Measurements from ENCODE around the gene DNM1. TPM values are rescaled to one million over a fixed set of nuclear protein-coding genes. Genes with fewer than 3 reads are reported as not detected.

The DNM1 gene
- polyA plus RNA-seq, 1 of the 3 experiments (the other 2 are of a cell fraction), result 35.7 TPM

- Histone ChIP-seq H4K20me1 (ENCODE audit: insufficient read depth) (0 out of 2 replicates have a peak, but pooled peaks cover 5% of the 10 kb centered on the region), H3K9ac (no peak overlapping the region), H3K4me3 (ENCODE audit: low read depth in 2 of 2, low read length in 1 of 2) (no peak overlapping the region), H3K4me1 (ENCODE audit: control insufficient read depth in 1 of 2, insufficient read depth in 2 of 2, low read depth in 1 of 2, low read length in 1 of 2) (no peaks in the 10 kb centered on the region), H3K27me3 (ENCODE audit: insufficient read depth) (no peaks in the 10 kb centered on the region), H3K36me3 (replicated peaks in 1 of 2; ENCODE audit: control insufficient read depth in 1 of 2, insufficient read depth in 2 of 2, low read length in 1 of 2) (peaks cover 34 to 63% of the 10 kb centered on the region in 2 experiments), H2AFZ (ENCODE audit: low read depth) (no peak overlapping the region), H3K9me2 (no peaks in the 10 kb centered on the region), H3K27ac (ENCODE audit: low read depth in 2 of 2, low read length in 1 of 2) (no peak overlapping the region), H3F3A (replicated peaks; ENCODE audit: insufficient read depth) (peaks cover 3% of the 10 kb centered on the region), H3K4me2 (no peak overlapping the region), H3K79me2 (ENCODE audit: insufficient read depth) (peaks cover 4% of the 10 kb centered on the region), H3K9me3 (no peaks in the 10 kb centered on the region)
- TF ChIP-seq SIN3A (IDR thresholded peaks at IDR 0.05; ENCODE audit: borderline replicate concordance, low read depth, low read length) (no peak), POLR2AphosphoS5 (IDR thresholded peaks at IDR 0.05; ENCODE audit: low read depth, low read length) (no peak)
- CTCF ChIA-PET, result interaction anchor here (1.3 kb wide), 1 partner anchor 74 kb away, joined by 4 read pairs; no protein-coding TSS in a partner anchor
- POLR2A ChIA-PET, result no interaction called here
- 96% methylated on average over 13 of the region's 15 CpGs for whole genome bisulfite sequencing (ENCODE audit: low lambda C conversion rate)
- no peak for DNase-seq
Observed at GRCh38 chr9:128266868-128267590, 63.9 kb downstream of the DNM1 start.

GRCh38 chr9:128271112-128271511 lies 67.9 kb downstream of the DNM1 start:
- no peak for TF ChIP-seq RFX5 (IDR thresholded peaks at IDR 0.05; ENCODE audit: low read length)
- no peak for TF ChIP-seq SMC3 (IDR thresholded peaks at IDR 0.05; ENCODE audit: low read depth, low read length)
- no peak for TF ChIP-seq RAD21 (IDR thresholded peaks at IDR 0.05; ENCODE audit: low read length)
- TF ChIP-seq EP300 (IDR thresholded peaks at IDR 0.05; ENCODE audit: borderline replicate concordance in 1 of 2, low read depth in 1 of 2, low read length in 1 of 2), result no peak
- TF ChIP-seq SIN3A (IDR thresholded peaks at IDR 0.05; ENCODE audit: borderline replicate concordance, low read depth, low read length), result no peak
- no peak for TF ChIP-seq USF2 (IDR thresholded peaks at IDR 0.05; ENCODE audit: borderline replicate concordance, low read depth, low read length)
- no peak for TF ChIP-seq REST (IDR thresholded peaks at IDR 0.05; ENCODE audit: low read depth, low read length)
- TF ChIP-seq FOSL2 (IDR thresholded peaks at IDR 0.05; ENCODE audit: borderline replicate concordance, low read depth), result no peak
- no peak for TF ChIP-seq FOXM1 (IDR thresholded peaks at IDR 0.05; ENCODE audit: low read depth)
- no peak for TF ChIP-seq YY1 (IDR thresholded peaks at IDR 0.05; ENCODE audit: low read depth)
- Histone ChIP-seq H3K27ac (ENCODE audit: low read depth in 2 of 2, low read length in 1 of 2) (no peak overlapping the region), H3K27me3 (ENCODE audit: insufficient read depth) (no peaks in the 10 kb centered on the region), H3K9me2 (no peaks in the 10 kb centered on the region), H2AFZ (ENCODE audit: low read depth) (no peak overlapping the region), H3K4me3 (ENCODE audit: low read depth in 2 of 2, low read length in 1 of 2) (no peak overlapping the region), H4K20me1 (ENCODE audit: insufficient read depth) (peaks cover 19% of the 10 kb centered on the region; the same call in 1 of the 2 replicates), H3K79me2 (ENCODE audit: insufficient read depth) (peaks cover 42% of the 10 kb centered on the region), H3F3A (replicated peaks; ENCODE audit: insufficient read depth) (peaks cover 3% of the 10 kb centered on the region), H3K36me3 (replicated peaks in 1 of 2; ENCODE audit: control insufficient read depth in 1 of 2, insufficient read depth in 2 of 2, low read length in 1 of 2) (peaks cover 45 to 56% of the 10 kb centered on the region in 2 experiments), H3K9ac (no peak overlapping the region), H3K4me2 (no peak overlapping the region), H3K4me1 (ENCODE audit: control insufficient read depth in 1 of 2, insufficient read depth in 2 of 2, low read depth in 1 of 2, low read length in 1 of 2) (peaks cover 0 to 10% of the 10 kb centered on the region in 2 experiments; a peak in 1 of 4 replicates), H3K9me3 (no peaks in the 10 kb centered on the region)
- ChIA-PET POLR2A (no interaction called here), CTCF (no interaction called here)
- 100% methylated on average over 1 of the region's 3 CpGs for WGBS (ENCODE audit: low lambda C conversion rate)
- no peak for DNase-seq

Measured in SK-N-SH (cell line).